Measurements from ENCODE around the gene PRKCG.

DNA sequence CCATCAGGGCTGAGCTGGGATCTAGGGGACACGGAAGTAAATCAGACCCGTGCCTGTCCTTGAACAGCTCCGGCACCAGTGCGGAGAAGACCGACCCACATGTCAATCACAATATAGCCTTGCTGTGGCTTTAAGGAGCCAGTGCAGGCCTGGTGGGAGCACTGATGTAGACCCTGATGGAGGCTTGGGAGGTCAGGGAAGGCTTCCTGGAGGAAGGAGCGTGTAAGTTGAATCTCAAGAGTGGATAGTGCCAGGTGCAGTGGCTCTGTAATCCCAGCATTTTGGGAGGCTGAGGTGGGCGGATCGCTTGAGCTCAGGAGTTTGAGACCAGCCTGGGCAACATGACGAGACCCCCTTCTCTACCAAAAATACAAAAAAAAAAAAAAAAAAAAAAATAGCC is 70.0 kb downstream of the PRKCG start:
- TF ChIP-seq, protein P1, sequence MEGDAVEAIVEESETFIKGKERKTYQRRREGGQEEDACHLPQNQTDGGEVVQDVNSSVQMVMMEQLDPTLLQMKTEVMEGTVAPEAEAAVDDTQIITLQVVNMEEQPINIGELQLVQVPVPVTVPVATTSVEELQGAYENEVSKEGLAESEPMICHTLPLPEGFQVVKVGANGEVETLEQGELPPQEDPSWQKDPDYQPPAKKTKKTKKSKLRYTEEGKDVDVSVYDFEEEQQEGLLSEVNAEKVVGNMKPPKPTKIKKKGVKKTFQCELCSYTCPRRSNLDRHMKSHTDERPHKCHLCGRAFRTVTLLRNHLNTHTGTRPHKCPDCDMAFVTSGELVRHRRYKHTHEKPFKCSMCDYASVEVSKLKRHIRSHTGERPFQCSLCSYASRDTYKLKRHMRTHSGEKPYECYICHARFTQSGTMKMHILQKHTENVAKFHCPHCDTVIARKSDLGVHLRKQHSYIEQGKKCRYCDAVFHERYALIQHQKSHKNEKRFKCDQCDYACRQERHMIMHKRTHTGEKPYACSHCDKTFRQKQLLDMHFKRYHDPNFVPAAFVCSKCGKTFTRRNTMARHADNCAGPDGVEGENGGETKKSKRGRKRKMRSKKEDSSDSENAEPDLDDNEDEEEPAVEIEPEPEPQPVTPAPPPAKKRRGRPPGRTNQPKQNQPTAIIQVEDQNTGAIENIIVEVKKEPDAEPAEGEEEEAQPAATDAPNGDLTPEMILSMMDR (IDR thresholded peaks at IDR 0.05; ENCODE audit: poor library complexity) = no peak
- TF ChIP-seq EZH2 (IDR thresholded peaks at IDR 0.05; ENCODE audit: borderline replicate concordance) (no peak), EZH2phosphoT487 (IDR thresholded peaks at IDR 0.05; ENCODE audit: low read depth, severe bottlenecking, unreplicated experiment) (no peak)

Data from hepatocyte (in vitro differentiated cells).